Stimulated activated CD4-positive, alpha-beta T cell treated with anti-CD3 and anti-CD28 coated beads, Interleukin-12 subunit alpha, Interleukin-12 subunit beta, amount 100 ng/mL, for 24 hours (primary cell): ENCODE results near the gene CCN6.

Source experiments
- DNase-seq, 2 experiments: peaks; one replicate each; pipeline ENCODE4 v3.0.0-alpha.2; 2020; ENCODE audit warnings: low read depth in 2 of 2

CCN6 gene

DNA sequence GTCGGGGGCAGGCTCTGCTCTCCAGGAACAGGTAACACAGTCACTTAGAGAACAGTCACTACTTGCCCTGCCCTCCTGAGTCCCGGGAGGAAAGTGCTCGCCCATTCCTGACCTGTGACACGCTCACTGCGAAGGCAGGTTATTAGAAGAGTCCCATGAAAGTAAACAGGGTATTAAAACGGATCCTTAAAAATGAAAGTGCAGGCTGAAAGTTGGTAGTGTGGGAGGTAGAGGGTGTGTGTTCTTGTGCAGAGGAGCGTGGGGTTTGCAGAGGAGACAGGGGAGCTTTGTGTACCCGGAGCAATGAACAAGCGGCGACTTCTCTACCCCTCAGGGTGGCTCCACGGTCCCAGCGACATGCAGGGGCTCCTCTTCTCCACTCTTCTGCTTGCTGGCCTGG, at the start of gene CCN6:
TSS of gene CCN6 (plus strand) at position 104 of the 400 bp plus-strand sequence. CDS start at position 358, 254 bp downstream.
- no peak for DNase-seq

DNA sequence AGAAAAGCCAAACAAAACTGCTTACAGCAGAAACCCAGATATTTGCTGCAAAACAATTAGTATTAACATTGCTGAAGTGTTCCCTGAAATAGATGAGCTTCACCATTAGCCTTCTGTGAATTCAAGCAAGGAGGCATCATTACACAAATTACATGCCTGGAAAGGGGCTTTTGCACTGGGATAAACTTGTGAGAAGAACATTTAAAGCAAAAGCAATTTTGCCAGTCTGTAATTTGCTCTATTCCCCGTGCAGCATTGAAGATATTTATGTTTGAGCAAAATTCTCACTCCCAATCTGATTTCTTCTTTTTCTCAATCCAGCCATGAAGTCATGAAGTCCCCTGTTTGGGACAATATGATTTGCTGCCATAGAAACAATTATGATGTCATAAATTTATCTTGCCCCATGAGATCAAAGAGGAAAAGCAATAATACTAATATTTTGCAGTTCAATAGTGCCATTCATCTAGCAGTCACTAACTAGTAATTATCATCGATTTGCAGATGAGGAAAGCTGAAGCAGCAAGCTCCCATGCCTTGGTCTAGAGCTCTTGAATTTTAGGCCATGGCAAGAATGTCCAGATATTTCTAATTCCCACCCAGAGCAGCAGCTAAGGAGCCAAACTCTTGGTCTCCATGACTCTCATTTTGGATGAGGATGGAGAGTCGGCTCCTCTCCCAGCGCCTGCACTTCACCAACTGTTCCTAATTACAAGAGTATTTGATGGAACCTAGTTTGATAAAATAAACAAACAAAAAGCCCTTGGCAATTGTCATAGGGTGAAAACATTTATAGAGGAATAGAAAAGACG, 49.5 kb upstream of the CCN6 start:
- no peak for DNase-seq

DNA sequence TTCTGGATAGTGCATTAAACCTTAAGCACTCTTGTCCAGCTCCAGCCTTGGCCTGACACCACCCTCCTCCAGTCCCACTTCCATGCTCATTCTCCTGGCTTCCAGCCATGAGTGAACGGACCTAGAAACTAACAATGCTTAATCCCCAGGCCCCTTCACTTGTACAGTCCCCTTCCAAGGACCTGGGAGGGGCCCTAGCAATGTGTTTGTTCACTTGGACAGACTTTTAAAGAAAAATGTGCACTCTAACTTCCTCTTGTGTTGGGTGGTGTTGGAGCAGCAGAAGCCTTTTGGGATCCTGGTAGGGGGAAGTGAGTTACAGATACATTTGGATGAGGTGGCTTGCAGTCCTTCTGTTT, 48.9 kb upstream of the CCN6 start:
- no peak for DNase-seq

DNA sequence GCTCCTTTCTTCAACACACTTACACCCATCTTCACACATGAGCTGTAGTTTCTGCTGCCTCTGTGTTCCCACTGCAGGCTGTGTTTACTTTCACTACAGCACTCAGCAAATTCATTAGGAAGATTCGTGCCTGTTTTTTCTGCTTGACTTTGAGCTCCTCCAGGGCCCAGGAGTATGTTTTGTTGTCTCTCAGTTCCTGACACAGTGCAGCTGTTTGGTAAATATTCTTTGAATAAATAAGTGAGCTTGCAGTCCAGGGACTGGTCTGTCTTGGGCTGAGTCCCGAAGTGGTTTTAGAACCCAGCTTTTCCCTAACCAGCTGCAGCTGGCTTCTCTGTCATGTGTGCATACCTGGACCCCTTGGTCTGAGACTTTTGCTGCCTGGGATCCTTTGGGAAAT, 46.6 kb upstream of the CCN6 start:
- no peak for DNase-seq

DNA sequence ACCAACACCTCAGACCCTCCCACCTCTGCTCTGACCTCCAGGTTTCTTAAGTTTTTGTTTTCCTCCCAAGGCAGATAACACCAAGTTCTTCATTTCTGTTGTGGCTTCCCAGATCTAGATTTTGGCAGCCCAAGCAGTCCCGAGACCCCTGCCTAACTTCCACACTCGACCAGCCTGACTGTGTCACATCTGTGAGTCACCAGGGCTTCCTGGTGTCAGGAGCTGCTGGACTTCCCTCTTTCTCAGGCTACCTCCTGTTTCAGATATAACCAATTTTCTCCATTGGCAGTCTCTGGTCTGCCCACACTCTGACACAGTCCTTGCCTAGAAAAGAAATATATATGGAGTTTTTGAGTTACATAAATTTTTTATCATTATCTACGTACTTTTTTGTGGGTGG, 46.1 kb upstream of the CCN6 start:
- DNase-seq: no peak

DNA sequence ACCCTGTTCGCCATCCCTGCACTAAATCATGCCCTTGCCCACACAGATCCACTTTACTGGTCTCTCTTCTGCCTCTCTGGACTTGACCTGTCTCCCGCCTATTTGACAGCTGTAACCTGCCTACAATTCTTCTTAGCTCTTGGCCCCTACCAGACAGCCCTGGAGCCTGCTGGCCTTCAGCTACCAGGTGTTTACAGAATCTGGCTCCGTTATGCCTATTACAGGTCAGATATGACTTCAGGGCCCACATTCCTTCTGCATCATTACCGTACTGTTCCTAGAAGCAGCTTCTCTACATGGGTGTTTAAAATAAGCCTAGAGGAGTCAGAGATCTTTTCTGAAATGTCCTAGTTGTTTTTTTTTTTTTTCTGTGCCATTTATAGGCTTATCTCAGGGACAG, 45.4 kb upstream of the CCN6 start:
- DNase-seq: no peak

DNA sequence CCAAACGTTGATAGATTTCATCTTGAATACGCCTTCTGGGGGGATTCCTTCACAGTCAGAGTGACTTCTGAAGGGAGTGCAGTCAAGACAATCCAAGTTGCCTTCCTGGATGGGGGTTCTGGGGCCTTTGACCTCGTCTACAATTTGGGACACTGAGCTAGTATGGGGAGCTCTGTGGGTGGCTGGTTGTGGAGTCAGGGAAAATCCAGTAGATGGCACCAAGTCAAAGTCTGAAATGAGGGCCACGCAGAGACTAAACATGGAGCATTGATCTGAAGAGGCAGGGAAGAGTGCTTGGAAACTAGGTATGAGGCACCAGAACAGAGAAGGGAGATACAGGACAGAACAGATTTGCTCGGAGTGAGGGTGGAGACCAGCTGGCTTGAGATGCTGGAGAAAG, 43.6 kb upstream of the CCN6 start:
- no peak for DNase-seq

DNA sequence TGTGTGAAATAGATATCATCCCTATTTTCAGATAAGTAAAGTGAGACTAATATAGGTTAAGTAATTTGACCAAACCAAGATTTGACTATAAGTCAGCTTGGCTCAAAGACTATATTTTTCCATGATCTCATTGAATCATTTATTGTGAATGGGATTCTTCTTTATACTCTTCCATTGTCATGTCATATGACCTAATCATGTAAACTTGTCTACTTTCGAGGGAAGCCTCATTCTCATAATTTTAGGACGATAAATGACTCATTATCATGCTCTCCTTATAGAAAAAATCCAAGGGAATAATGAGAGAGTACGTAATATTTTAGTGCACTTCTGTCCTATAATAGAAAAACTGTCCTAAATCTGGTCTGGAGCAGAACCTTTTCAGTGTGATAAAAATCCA, 40.9 kb upstream of the CCN6 start:
- no peak for DNase-seq

DNA sequence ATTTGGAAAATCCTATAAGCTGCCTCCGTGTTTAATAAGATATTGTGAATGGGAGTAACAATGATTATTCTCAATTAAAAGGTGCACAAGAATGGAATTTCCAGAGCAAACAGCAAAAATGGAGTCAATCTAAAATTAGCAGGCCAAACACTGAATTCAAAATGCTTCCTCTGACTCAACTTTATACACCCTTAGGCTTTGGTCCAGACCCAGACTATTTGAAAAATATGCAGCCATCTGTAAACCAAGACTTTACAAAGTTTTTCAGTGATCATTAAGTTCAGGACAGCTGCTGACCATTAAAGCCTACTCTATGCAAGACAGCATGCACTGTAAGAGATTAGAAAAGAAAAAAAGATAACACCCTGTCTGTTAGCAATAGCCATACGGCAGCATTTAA, 39.4 kb upstream of the CCN6 start:
- no peak for DNase-seq

DNA sequence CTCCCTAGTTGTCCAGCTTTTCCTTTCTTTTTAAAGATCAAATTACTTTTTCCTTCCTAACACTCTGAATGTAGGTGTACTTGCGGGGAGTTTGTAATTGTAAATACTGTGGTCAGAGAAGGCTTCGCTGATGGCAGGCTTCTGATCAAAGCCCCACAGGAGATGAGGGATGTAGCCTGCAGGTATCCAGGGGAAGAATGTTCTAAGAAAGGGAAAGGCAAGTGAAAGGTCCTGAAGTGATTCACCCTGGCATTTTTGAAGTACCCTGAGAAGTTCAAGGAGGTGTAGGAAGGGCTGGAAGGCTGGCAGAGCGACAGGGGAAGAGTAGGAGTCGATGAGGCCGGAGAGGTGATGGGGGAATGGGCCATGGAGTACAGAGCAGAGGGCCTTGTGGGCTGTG, 38.2 kb upstream of the CCN6 start:
- DNase-seq: no peak

DNA sequence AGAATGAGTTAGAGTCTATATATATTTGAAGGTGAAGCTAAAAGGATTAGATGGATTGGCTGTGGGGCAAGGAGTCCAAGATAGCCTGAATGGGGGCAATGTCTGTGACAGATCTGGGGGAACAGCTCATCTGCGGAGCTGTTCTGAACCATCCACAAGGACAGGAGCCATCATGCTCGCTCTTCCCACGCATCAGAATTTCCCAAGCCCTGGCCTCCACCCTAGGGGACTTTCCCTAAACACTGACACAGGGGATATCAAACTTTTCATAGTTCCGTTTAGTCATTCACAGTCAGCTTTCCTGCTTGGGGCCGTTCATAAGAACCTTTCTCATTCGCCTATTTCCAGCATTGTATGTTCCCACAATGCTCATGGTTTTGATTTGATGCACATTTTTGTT, 37.6 kb upstream of the CCN6 start:
- peak; percentile 54 to 66 for DNase-seq

DNA sequence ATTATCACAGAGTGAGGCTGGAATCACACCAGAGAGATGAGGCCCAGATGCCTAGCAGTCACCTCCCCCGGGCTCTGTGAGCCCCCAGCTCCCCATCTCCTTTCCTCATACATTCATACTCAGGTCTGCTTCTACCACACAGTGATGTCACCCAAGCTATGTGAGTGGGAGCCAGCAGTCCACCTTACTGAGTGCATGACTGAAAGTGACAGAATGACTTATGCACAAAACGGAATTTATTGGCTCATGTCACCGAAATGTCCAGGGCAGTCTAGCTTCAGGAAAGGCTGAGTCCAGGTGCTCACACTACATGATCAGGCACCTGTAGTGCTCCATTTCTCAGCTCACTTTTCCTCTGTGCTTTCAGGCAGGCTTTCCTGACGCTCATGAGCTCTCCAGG, 36.7 kb upstream of the CCN6 start:
- DNase-seq: peak in 1 of 2 experiments; percentile 20

DNA sequence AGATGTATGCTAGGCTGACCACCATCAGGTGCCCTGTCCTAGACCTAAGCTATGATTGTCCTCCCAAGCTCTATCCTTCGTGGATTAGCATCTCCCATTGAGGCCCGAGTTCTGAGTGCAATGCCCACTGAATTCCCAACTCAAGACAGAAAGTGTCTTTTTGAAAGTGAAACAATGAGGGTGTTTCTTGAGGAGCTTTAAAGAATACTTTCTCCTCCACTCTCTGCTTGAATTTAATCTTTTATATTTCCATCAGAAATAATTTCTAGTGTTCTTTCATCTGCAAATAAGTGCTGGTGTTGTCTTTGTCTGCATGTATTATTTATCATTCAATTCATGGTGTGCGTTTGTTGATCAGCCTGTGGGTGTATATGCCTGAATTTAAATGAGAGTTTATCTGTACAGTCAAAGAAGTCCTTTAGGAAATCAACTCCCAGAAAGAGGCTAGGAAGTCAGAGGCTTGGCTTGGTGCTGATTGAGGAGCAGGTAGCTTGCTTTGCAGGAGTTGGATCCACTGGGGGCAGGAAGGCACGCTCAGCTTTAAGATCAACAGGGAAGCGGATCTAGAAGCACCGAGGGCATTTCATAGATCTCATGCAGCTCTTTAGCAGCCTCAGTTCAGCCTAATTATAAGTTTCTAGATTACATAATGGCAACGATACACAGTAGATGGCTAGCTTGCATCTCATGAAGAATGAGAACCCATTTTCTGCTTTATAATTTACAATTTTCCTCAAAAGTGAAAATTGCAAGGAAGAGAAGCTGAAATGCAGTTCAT, 36.0 kb upstream of the CCN6 start:
- DNase-seq: no peak

DNA sequence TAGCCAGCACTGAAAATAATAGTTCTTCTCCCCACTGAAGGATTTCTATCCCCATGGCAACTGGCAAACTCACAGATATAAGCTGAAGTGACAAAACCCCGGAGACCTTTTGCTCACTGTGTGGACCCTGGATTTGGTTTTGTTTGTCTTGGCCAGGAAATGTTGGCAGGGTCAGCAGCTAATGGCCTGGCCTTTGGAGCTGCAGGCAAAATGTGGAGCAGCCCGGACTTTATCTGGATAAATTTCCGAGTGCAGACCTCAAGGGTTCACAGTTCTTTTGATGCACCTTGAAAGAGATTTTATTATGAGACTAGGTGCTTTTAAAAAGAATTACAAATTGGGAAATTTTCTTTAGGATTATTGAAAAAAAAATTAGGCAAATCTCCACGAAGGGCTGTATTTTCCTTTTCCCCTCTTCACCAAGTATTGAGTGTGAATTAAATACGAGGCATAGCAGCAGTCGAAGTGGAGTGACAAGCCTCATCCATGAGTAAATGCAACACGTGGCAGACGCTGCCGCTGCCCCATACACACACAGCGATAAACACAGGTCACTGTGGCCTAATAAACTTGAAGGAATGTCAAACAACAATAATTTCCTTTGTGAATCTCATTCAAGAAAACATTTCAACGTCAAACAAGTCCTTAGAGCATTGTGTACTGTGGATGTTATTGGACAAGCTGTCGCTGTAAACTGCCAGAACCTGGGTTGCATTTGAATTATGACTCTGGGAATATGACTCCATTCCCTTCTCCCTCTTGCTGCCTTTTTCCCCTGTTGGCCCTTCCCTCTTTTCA, 35.1 kb upstream of the CCN6 start:
- DNase-seq: no peak

DNA sequence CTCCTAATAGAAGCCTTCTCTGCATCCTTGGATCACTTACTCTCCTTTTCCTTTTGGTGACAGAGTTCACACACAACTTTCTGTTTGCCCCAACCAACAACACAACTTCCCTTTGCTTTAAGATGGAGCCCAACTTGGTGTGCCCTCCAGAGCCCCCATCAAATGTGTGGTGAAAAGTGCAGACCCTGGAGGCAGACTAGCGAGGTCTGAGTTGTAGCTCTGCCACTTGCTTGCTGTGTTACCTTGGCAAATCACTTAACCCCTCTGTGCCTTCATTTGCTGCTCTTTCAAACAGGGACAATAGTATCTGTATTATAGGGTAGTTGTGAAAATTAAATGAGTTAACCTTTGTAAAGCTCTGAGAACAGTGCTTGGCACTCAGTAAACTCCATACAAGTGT, 34.3 kb upstream of the CCN6 start:
- DNase-seq: no peak

DNA sequence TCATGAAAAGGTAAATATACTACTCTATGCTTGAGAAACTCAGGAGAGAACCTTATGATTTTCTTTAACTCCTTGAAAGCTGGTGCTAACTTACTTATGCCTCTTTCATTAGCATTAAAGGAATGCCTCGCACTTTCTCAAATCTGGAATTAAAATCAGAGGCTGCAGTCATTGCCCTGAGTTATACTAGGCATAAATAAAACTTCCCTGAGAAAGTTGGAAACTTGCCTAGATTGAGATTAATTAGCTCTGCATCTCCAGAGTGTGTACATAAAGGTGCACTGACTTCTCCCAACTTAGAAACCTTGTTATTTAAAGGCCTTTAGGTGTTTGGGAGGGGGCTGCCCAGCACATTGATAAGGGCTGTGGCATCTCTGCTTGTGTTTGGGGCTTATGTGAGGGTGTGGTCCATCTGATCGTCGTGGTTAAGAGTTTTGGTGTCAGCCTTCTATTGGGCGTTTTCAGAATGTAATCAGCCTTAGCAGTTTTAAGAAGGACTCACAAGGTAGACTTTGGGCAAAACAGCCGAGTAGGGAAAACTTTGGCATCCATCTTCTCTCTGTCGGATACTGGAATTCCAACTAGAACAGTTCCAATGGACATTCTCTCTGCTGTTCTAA, 32.1 kb upstream of the CCN6 start:
- no peak for DNase-seq

DNA sequence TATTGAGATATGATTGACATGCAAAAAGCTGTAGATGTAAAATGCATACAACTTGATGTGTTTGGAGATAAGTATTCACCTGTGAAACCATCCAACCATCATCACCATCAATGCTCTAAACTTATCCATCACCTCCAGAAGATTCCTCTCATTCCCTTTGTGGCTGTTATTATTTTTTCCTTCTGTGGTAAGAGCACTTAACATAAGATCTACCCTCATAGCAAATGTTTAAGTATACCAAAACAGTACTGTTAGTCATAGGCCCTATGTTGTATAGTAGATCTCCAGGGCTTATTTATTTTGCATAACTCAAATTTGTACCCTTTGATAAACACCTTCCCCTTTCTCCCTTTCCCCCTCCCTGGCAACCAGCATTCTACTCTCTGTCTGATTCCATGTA, 31.2 kb upstream of the CCN6 start:
- DNase-seq: no peak

DNA sequence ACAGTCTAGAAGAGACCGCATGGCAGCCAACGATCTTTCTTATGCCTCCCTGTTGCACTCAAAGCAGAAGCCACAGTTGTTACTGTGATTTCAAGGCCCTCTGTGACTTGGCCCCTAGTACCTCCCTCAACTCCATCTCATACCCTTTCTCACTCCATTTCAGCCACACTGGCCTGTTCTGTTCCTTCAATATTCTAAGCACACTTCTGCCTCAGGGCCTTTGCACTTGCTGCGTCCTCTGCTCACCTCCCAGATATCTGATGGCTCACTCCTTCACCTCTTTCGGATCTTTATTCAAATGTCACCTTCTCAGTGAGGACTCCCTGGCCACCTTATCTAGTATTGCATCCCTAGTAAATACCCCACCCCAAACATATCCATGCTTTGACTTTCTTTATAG, 29.4 kb upstream of the CCN6 start:
- DNase-seq: no peak

DNA sequence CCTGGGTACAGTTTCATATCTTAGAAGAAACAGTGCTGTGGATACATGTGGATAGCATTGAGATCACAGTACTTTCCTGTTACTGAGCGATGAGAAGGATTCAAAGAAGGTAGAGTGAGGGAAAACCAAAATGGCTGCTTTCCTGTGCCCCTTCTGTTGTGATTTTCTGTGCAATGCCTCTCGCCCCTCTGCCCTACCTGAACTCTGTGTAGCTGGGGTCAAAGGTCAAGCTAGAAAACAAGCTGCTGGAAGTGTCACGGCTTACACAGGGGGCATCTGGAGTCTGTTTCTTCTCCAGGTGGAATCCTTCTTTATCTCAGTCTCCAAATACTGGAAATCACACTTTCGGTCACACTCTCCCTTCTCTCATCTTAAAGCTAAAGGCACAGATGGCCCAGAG, 27.0 kb upstream of the CCN6 start:
- no peak for DNase-seq

DNA sequence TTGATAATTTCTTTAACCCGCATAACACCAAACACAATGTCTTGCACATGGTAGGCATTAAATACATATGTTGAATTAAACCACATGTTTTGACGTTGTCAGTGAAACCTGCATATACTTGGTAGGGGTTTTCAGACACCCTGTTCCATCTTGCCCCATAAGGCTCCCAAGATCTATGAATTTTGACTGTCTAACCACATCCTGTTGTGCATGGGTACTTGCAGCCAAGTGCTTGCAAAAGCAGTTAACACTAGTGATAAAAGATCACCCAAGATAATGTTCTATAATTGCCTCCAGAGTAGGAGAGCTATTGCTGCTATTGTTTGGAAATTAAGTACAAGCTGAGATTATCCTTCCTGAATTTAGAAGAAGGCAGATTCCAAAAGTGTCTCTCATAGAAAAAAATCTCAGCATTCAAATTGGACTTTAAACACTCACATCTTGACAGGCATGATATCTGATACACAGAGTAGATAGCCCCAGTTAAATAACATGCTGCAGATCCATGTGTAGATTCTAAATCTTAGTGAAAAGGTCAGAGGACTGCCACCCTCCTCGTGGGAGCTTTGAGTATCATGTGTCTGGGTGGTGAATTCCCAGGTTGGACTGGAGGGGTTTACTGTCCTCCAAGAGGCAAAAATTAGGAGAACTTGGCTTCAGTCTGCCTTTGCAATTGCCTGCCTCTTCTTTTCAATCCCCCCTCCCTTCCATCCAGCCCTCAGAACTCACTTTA, 25.8 kb upstream of the CCN6 start:
- no peak for DNase-seq

DNA sequence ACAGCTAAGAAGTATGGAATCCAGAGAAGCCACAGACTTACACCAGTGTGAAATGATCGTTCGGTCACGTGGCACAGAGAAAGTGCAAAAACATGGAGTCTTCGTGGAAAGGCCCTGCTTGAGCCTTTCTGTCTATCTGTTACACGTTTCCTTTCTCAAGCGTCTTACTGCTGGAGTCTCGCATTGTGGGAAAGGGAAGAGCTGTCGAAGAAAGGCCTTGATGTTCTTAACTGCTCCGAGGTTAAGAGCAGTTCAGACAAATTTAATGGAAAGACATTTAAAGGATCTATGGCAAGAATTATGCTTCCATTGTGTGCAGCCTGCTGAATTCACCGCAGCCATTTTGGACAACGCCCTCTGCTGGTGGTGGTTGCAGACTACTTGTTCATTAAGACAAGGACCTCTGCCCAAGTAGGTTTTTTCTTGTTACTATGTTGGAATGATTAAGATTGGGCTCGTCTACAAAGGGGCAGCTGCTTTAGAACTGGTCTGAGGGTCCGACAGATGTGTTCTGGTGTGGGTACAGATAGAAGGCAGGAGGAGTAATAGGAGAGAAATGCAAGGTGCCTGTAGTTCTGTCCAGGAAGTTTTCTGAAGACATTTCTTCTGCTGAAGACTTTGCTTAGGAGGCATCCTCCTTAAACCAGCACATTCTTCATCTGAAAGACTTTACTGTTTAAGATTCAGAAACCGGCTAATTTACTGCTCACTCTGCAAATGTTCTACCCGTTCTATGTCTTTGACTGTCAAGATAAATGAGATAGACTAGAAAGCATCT, 24.7 kb upstream of the CCN6 start:
- peak; percentile 42 to 79 for DNase-seq
